ENCODE data around the gene SEC14L6.

The SEC14L6 gene

GRCh38 chr22:30564045-30564760 lies 17.7 kb upstream of the SEC14L6 start:
- no peak overlapping the region for H3K27ac ChIP-seq (ENCODE audit: low read depth, low read length, poor library complexity, severe bottlenecking)

DNA sequence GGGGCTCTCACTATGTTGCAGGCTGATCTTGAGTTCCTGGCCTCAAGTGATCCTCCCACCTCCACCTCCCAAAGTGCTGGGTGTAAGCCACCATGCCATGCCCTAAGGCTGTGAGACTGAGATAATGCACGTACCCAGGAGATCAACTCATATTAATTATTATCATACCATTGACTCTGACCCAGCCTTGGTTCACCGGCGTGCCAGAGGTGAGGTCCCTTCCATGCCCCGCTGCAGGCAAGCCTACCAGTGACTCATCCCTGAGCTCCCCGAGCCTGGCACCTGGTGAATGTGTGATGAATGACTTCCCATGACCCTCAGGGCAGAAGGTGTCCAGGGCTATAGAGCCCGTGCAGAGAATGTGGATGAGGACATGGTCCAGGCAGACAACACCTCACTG lies 15.8 kb upstream of the SEC14L6 start:
- Histone ChIP-seq H3K9ac (ENCODE audit: low read length) (no peak overlapping the region), H3K27ac (ENCODE audit: low read depth, low read length, poor library complexity, severe bottlenecking) (no peak overlapping the region), H3F3A (ENCODE audit: insufficient read depth, low read length) (no peaks in the 10 kb centered on the region), H3K9me2 (ENCODE audit: low read depth, low read length) (no peaks in the 10 kb centered on the region), H3K27me3 (ENCODE audit: insufficient read depth, low read length) (no peaks in the 10 kb centered on the region), H3K4me1 (ENCODE audit: insufficient read depth, low read length, severe bottlenecking) (no peaks in the 10 kb centered on the region), H3K9me3 (ENCODE audit: low read length) (no peaks in the 10 kb centered on the region), H3K4me2 (ENCODE audit: low read length) (no peak overlapping the region), H3K79me2 (ENCODE audit: insufficient read depth, low read length) (no peaks in the 10 kb centered on the region), H3K4me3 (ENCODE audit: low read depth, low read length, poor library complexity, severe bottlenecking) (no peak overlapping the region), H3K36me3 (ENCODE audit: insufficient read depth, low read length) (no peaks in the 10 kb centered on the region), H4K20me1 (ENCODE audit: insufficient read depth, low read length) (no peaks in the 10 kb centered on the region), H2AFZ (ENCODE audit: low read length) (no peak overlapping the region)
- no peak for TF ChIP-seq EZH2 (IDR thresholded peaks at IDR 0.05; ENCODE audit: borderline replicate concordance, low read length)
- TF ChIP-seq CTCF (IDR thresholded peaks at IDR 0.05; ENCODE audit: low read length) = no peak

More at GRCh38 chr22:30564045-30564760, 17.7 kb upstream of the SEC14L6 start:
- Histone ChIP-seq H3K9me3 (ENCODE audit: low read length) (no peaks in the 10 kb centered on the region), H3K9ac (ENCODE audit: low read length) (no peak overlapping the region), H3K4me2 (ENCODE audit: low read length) (no peak overlapping the region), H3K4me3 (ENCODE audit: low read depth, low read length, poor library complexity, severe bottlenecking) (no peak overlapping the region), H3K79me2 (ENCODE audit: insufficient read depth, low read length) (no peaks in the 10 kb centered on the region), H3F3A (ENCODE audit: insufficient read depth, low read length) (no peaks in the 10 kb centered on the region), H3K4me1 (ENCODE audit: insufficient read depth, low read length, severe bottlenecking) (no peaks in the 10 kb centered on the region), H3K27me3 (ENCODE audit: insufficient read depth, low read length) (0 out of 2 replicates have a peak, but pooled peaks cover 5% of the 10 kb centered on the region), H3K36me3 (ENCODE audit: insufficient read depth, low read length) (no peaks in the 10 kb centered on the region), H2AFZ (ENCODE audit: low read length) (no peak overlapping the region), H4K20me1 (ENCODE audit: insufficient read depth, low read length) (no peaks in the 10 kb centered on the region), H3K9me2 (ENCODE audit: low read depth, low read length) (no peaks in the 10 kb centered on the region)
- no peak for TF ChIP-seq CTCF (IDR thresholded peaks at IDR 0.05; ENCODE audit: low read length)
- TF ChIP-seq EZH2 (IDR thresholded peaks at IDR 0.05; ENCODE audit: borderline replicate concordance, low read length) = no peak

GRCh38 chr22:30561402-30562189 lies 15.1 kb upstream of the SEC14L6 start:
- H3K9me3 ChIP-seq (ENCODE audit: low read length) = no peaks in the 10 kb centered on the region
- H4K20me1 ChIP-seq (ENCODE audit: insufficient read depth, low read length) = no peaks in the 10 kb centered on the region
- no peaks in the 10 kb centered on the region for H3K36me3 ChIP-seq (ENCODE audit: insufficient read depth, low read length)
- H3K9me2 ChIP-seq (ENCODE audit: low read depth, low read length) = no peaks in the 10 kb centered on the region
- no peak overlapping the region for H3K4me2 ChIP-seq (ENCODE audit: low read length)
- H3K79me2 ChIP-seq (ENCODE audit: insufficient read depth, low read length) = no peaks in the 10 kb centered on the region
- no peak overlapping the region for H3K27ac ChIP-seq (ENCODE audit: low read depth, low read length, poor library complexity, severe bottlenecking)
- H3K4me1 ChIP-seq (ENCODE audit: insufficient read depth, low read length, severe bottlenecking) = no peaks in the 10 kb centered on the region
- H3K27me3 ChIP-seq (ENCODE audit: insufficient read depth, low read length) = no peaks in the 10 kb centered on the region
- H3K9ac ChIP-seq (ENCODE audit: low read length) = no peak overlapping the region
- no peak for TF ChIP-seq CTCF (IDR thresholded peaks at IDR 0.05; ENCODE audit: low read length)
- TF ChIP-seq EZH2 (IDR thresholded peaks at IDR 0.05; ENCODE audit: borderline replicate concordance, low read length) = no peak
- no peak overlapping the region for H2AFZ ChIP-seq (ENCODE audit: low read length)
- H3F3A ChIP-seq (ENCODE audit: insufficient read depth, low read length) = no peaks in the 10 kb centered on the region
- H3K4me3 ChIP-seq (ENCODE audit: low read depth, low read length, poor library complexity, severe bottlenecking) = no peak overlapping the region
